CD14-positive monocyte (primary cell): ENCODE results near the gene ZFYVE28. TPM values are rescaled to one million over a fixed set of nuclear protein-coding genes. Genes with fewer than 3 reads are reported as not detected.

Experiments used
- DNase-seq, 3 donors: peaks; one replicate each; pipeline ENCODE4 v3.0.0-alpha.2; 2011 to 2022
- H2AFZ ChIP-seq: 2 replicates; pipeline ENCODE4 v1.6.0; 2012; ENCODE audit warnings: mild to moderate bottlenecking, low read depth, low read length, inconsistent platforms; ENCODE audit not compliant: insufficient read depth, poor library complexity, severe bottlenecking
- H3K27ac ChIP-seq, 2 donors: 1 replicate in 1 of 2; 2 replicates in 1 of 2; pipeline ENCODE4 v1.5.1; 2012 to 2013; ENCODE audit warnings: low read length in 2 of 2, control low read depth in 1 of 2, inconsistent platforms in 1 of 2, low read depth in 1 of 2, mild to moderate bottlenecking in 1 of 2
- H3K27me3 ChIP-seq, 2 donors: one replicate each; pipeline versions ENCODE4 v1.6.0 to v1.6.1; 2011 to 2013; ENCODE audit warnings: low read length in 2 of 2; ENCODE audit not compliant: control insufficient read depth in 2 of 2, insufficient read depth in 2 of 2
- H3K36me3 ChIP-seq, 2 donors: replicated peaks in 1 of 2; 1 replicate in 1 of 2; 2 replicates in 1 of 2; pipeline versions ENCODE4 v1.5.1 to v1.6.1; 2012 to 2013; ENCODE audit warnings: low read length in 2 of 2, control low read depth in 1 of 2, inconsistent platforms in 1 of 2, mild to moderate bottlenecking in 1 of 2; ENCODE audit not compliant: insufficient read depth in 2 of 2, control insufficient read depth in 1 of 2
- H3K4me1 ChIP-seq, 2 donors: 1 replicate in 1 of 2; 2 replicates in 1 of 2; pipeline versions ENCODE4 v1.5.1 to v1.6.1; 2012 to 2013; ENCODE audit warnings: low read length in 2 of 2, control low read depth in 1 of 2, inconsistent platforms in 1 of 2, mild to moderate bottlenecking in 1 of 2, moderate library complexity in 1 of 2; ENCODE audit not compliant: insufficient read depth in 2 of 2, control insufficient read depth in 1 of 2
- H3K4me2 ChIP-seq: replicated peaks from 2 replicates; pipeline ENCODE3; 2012; ENCODE audit warnings: low read length, moderate library complexity, mild to moderate bottlenecking; ENCODE audit not compliant: poor library complexity, severe bottlenecking; ENCODE audit errors: extremely low read depth
- H3K4me3 ChIP-seq, 3 experiments: fragments of 200-600 bp in 1 of 3; sonication (generic) in 1 of 3; replicated peaks in 1 of 3; 1 replicate in 2 of 3; 2 replicates in 1 of 3; pipeline ENCODE4 v1.5.1; 2011 to 2013; ENCODE audit warnings: low read length in 3 of 3, mild to moderate bottlenecking in 3 of 3, control low read depth in 2 of 3, low read depth in 2 of 3, inconsistent platforms in 1 of 3, moderate library complexity in 1 of 3
- H3K79me2 ChIP-seq: 2 replicates; pipeline ENCODE4 v1.6.0; 2012; ENCODE audit warnings: mild to moderate bottlenecking, control low read depth, inconsistent platforms, low read length, moderate library complexity; ENCODE audit not compliant: insufficient read depth
- H3K9ac ChIP-seq: 2 replicates; pipeline ENCODE4 v1.6.0; 2017; ENCODE audit warnings: low read length, mild to moderate bottlenecking; ENCODE audit not compliant: insufficient read depth, poor library complexity, severe bottlenecking
- H3K9me3 ChIP-seq, 2 donors: replicated peaks in 1 of 2; 1 replicate in 1 of 2; 2 replicates in 1 of 2; pipeline versions ENCODE4 v1.5.1 to v1.6.1; 2012 to 2013; ENCODE audit warnings: low read length in 2 of 2, control low read depth in 1 of 2; ENCODE audit not compliant: control insufficient read depth in 1 of 2, insufficient read depth in 1 of 2
- H4K20me1 ChIP-seq: 2 replicates; pipeline ENCODE4 v1.6.0; 2012; ENCODE audit warnings: mild to moderate bottlenecking, low read length, control low read depth, moderate library complexity; ENCODE audit not compliant: insufficient read depth
- H3K27ac Mint-ChIP-seq, 7 donors: one replicate each; pipeline ENCODE4 v1.8.0; 2020; ENCODE audit warnings: mild to moderate bottlenecking in 7 of 7, mixed read lengths in 7 of 7, moderate library complexity in 6 of 7, inconsistent platforms in 2 of 7
- H3K27me3 Mint-ChIP-seq, 3 donors: one replicate each; pipeline ENCODE4 v1.8.0; 2021 to 2022; ENCODE audit warnings: low read depth in 3 of 3, mild to moderate bottlenecking in 3 of 3, mixed read lengths in 3 of 3, moderate library complexity in 3 of 3, inconsistent platforms in 1 of 3
- H3K36me3 Mint-ChIP-seq, 2 donors: one replicate each; pipeline ENCODE4 v1.8.0; 2020; ENCODE audit warnings: mixed read lengths in 2 of 2, inconsistent platforms in 1 of 2, mild to moderate bottlenecking in 1 of 2
- H3K4me1 Mint-ChIP-seq: one replicate; pipeline ENCODE4 v1.8.0; 2020; ENCODE audit warnings: mild to moderate bottlenecking, mixed read lengths
- H3K4me3 Mint-ChIP-seq, 2 donors: one replicate each; pipeline ENCODE4 v1.8.0; 2020; ENCODE audit warnings: mild to moderate bottlenecking in 2 of 2, mixed read lengths in 2 of 2, moderate library complexity in 1 of 2
- H3K9me3 Mint-ChIP-seq, 7 donors: one replicate each; pipeline ENCODE4 v1.8.0; 2020 to 2022; ENCODE audit warnings: mixed read lengths in 7 of 7, mild to moderate bottlenecking in 6 of 7, moderate library complexity in 6 of 7, inconsistent platforms in 2 of 7
- CTCF ChIP-seq: fragments of 200-600 bp; IDR thresholded peaks from one replicate; pipeline ENCODE4 v1.8.0; 2022; ENCODE audit warnings: antibody characterized with exemption, mild to moderate bottlenecking
- WGBS: methylation state at CpG from one replicate; pipeline ENCODE4 v1.1.5; 2013; ENCODE audit warnings: missing lambda C conversion rate; ENCODE audit not compliant: insufficient coverage; 5-methylcytosine and 5-hydroxymethylcytosine counted together
- intact Hi-C, 2 donors: fragments of 100-400 bp; cut with micrococcal nuclease; formaldehyde crosslinking; loops; one replicate each; pipeline versions ENCODE4 v1.15.0 to v1.15.1; 2023
- polyA plus RNA-seq, 3 donors: library from polyadenylated mRNA; depleted of rRNA in 1 of 3; unstranded in 2 of 3; stranded (reverse) in 1 of 3; fragments of 300-500 nt in 2 of 3; fragments of >200 nt in 1 of 3; fragmentation: Illumina TruSeq in 2 of 3; gene quantifications; 1 replicate in 2 of 3; 2 replicates in 1 of 3; pipeline ENCODE4 v1.2.3, GENCODE V29; 2012 to 2021

The ZFYVE28 gene
- polyA plus RNA-seq, 3 donors: 1.0 to 4.4 (median 1.1) TPM

- Histone ChIP-seq H3K9ac (no peak overlapping the region), H3K79me2 (no peaks in the 10 kb centered on the region), H3K4me2 (no peak overlapping the region), H3K4me1 (peaks cover 0 to 4% of the 10 kb centered on the region in 2 donors), H3K36me3 (no peaks in the 10 kb centered on the region), H3K27ac (no peak overlapping the region), H3K9me3 (no peaks in the 10 kb centered on the region), H4K20me1 (no peaks in the 10 kb centered on the region), H3K27me3 (no peaks in the 10 kb centered on the region), H2AFZ (no peak overlapping the region), H3K4me3 (no peak overlapping the region)
- Mint-ChIP-seq H3K9me3 (peaks cover 0 to 4% (median 0%) of the 10 kb centered on the region in 7 donors), H3K27ac (no peak overlapping the region), H3K4me3 (no peak overlapping the region), H3K4me1 (peaks cover 9% of the 10 kb centered on the region), H3K36me3 (no peaks in the 10 kb centered on the region), H3K27me3 (peaks cover 3 to 12% (median 8%) of the 10 kb centered on the region in 3 donors)
- intact Hi-C loops: no loop called here
- 97% methylated on average over 5 of the region's 6 CpGs for WGBS
- TF ChIP-seq CTCF: no peak
- no peak for DNase-seq
Measured at GRCh38 chr4:2360396-2360730, 58.1 kb downstream of the ZFYVE28 start.

GRCh38 chr4:2359591-2360395 is 58.7 kb downstream of the ZFYVE28 start:
- H3K27me3 Mint-ChIP-seq: peaks cover 3 to 8% (median 7%) of the 10 kb centered on the region in 3 donors
- intact Hi-C loops: no loop called here
- H3K4me2 ChIP-seq: no peak overlapping the region
- no peak overlapping the region for H3K9ac ChIP-seq
- no peaks in the 10 kb centered on the region for H3K27me3 ChIP-seq
- H3K27ac ChIP-seq: no peak overlapping the region
- peaks cover 9% of the 10 kb centered on the region for H3K4me1 Mint-ChIP-seq
- peaks cover 0 to 4% of the 10 kb centered on the region in 2 donors for H3K4me1 ChIP-seq
- no peaks in the 10 kb centered on the region for H3K9me3 ChIP-seq
- no peak overlapping the region for H3K4me3 ChIP-seq
- H3K27ac Mint-ChIP-seq: peak overlapping the region in 1 of 7 donors; percentile 12
- WGBS: 84% methylated on average over 19 of the region's 24 CpGs
- no peak for DNase-seq
- no peaks in the 10 kb centered on the region for H4K20me1 ChIP-seq
- no peaks in the 10 kb centered on the region for H3K79me2 ChIP-seq
- H3K36me3 Mint-ChIP-seq: no peaks in the 10 kb centered on the region
- TF ChIP-seq CTCF: no peak
- no peak overlapping the region for H2AFZ ChIP-seq
- no peak overlapping the region for H3K4me3 Mint-ChIP-seq
- peaks cover 0 to 4% (median 0%) of the 10 kb centered on the region in 7 donors for H3K9me3 Mint-ChIP-seq
- no peaks in the 10 kb centered on the region for H3K36me3 ChIP-seq
